SK-N-SH (cell line): ENCODE data around the gene BBS9.

Source experiments
- CTCF ChIP-seq: fragments of 200-600 bp; sonication (generic); IDR thresholded peaks from 2 replicates; pipeline ENCODE4 v1.6.1; 2017; ENCODE audit warnings: antibody characterized with exemption, mild to moderate bottlenecking, moderate library complexity
- NFIC ChIP-seq: IDR thresholded peaks from 2 replicates; pipeline ENCODE4 v1.4.0; 2012; ENCODE audit warnings: borderline replicate concordance
- RAD21 ChIP-seq: IDR thresholded peaks from 2 replicates; pipeline ENCODE4 v1.6.1; 2012; ENCODE audit warnings: mild to moderate bottlenecking, low read length
- TAF1 ChIP-seq: IDR thresholded peaks from 2 replicates; pipeline ENCODE4 v1.6.1; 2012; ENCODE audit warnings: low read depth, mild to moderate bottlenecking, low read length, moderate library complexity, borderline replicate concordance
- TCF12 ChIP-seq: IDR thresholded peaks from 2 replicates; pipeline ENCODE4 v1.4.0; 2012

GRCh38 chr7:33422825-33423645 lies 293.7 kb downstream of the BBS9 start:
- TF ChIP-seq CTCF, result no peak
- no peak for TF ChIP-seq TAF1
- TF ChIP-seq TCF12, result no peak
- TF ChIP-seq RAD21, result no peak
- no peak for TF ChIP-seq NFIC
